Sigmoid colon (tissue), 7 donors: ENCODE results near the gene RNF144A. TPM values are rescaled to one million over a fixed set of nuclear protein-coding genes. Genes with fewer than 3 reads are reported as not detected.

Experiments
- DNase-seq: peaks from one replicate; pipeline ENCODE4 v3.0.0-alpha.2; 2019
- H3K27ac ChIP-seq, 4 donors: fragments of 200-600 bp; sonication (generic); one replicate each; pipeline ENCODE4 v1.5.1; 2016 to 2019; ENCODE audit warnings: mild to moderate bottlenecking in 1 of 4
- H3K27me3 ChIP-seq, 3 donors: fragments of 200-600 bp; sonication (generic); one replicate each; pipeline ENCODE4 v1.5.1; 2019; ENCODE audit warnings: mild to moderate bottlenecking in 1 of 3
- H3K36me3 ChIP-seq, 4 donors: fragments of 200-600 bp; sonication (generic); one replicate each; pipeline ENCODE4 v1.5.1; 2016 to 2019
- H3K4me1 ChIP-seq, 4 donors: fragments of 200-600 bp; sonication (generic); one replicate each; pipeline ENCODE4 v1.5.1; 2017 to 2019
- H3K4me3 ChIP-seq, 4 donors: fragments of 200-600 bp; sonication (generic); one replicate each; pipeline ENCODE4 v1.5.1; 2017 to 2019; ENCODE audit warnings: mild to moderate bottlenecking in 2 of 4, moderate library complexity in 1 of 4
- H3K9me3 ChIP-seq, 4 donors: fragments of 200-600 bp in 3 of 4; sonication (generic) in 3 of 4; one replicate each; pipeline versions ENCODE4 v1.5.1 to v1.6.1; 2013 to 2019
- CTCF ChIP-seq, 4 experiments: fragments of 450-650 bp in 3 of 4; fragments of 200-600 bp in 1 of 4; IDR thresholded peaks; one replicate each; pipeline ENCODE4 v1.5.1; 2016 to 2019; ENCODE audit warnings: antibody characterized with exemption in 4 of 4, mild to moderate bottlenecking in 3 of 4, moderate library complexity in 2 of 4
- EP300 ChIP-seq, 4 donors: sonication (generic); formaldehyde crosslinking; IDR thresholded peaks; one replicate each; pipeline ENCODE4 v1.6.1; 2017; ENCODE audit warnings: antibody characterized with exemption in 4 of 4
- POLR2A ChIP-seq, 2 donors: fragments of 450-650 bp; IDR thresholded peaks; one replicate each; pipeline ENCODE4 v1.6.1; 2016; ENCODE audit warnings: antibody characterized with exemption in 2 of 2, mild to moderate bottlenecking in 2 of 2, moderate library complexity in 2 of 2
- POLR2AphosphoS5 ChIP-seq, 4 donors: sonication (generic); formaldehyde crosslinking; IDR thresholded peaks; one replicate each; pipeline ENCODE4 v1.6.1; 2017; ENCODE audit warnings: antibody characterized with exemption in 4 of 4
- WGBS, 2 donors: extraction: QIAGEN DNeasy Blood & Tissue Kit; methylation state at CpG; one replicate each; pipeline ENCODE4 v1.1.7; 2013; 5-methylcytosine and 5-hydroxymethylcytosine counted together
- intact Hi-C: fragments of 100-400 bp; cut with DNase I; formaldehyde crosslinking; loops from one replicate; pipeline ENCODE4 v1.15.1; 2023
- polyA plus RNA-seq, 3 donors: library from polyadenylated mRNA; stranded (reverse); fragments of 200-250 nt; gene quantifications; one replicate each; pipeline ENCODE4 v1.2.3, GENCODE V29; 2013
- total RNA-seq, 4 donors: library from RNA; depleted of rRNA; stranded (reverse); fragments of >200 nt; gene quantifications; one replicate each; pipeline ENCODE4 v1.1.0, GENCODE V29; 2016
- donor health status: healthy with polysubstance abuse.
- donor health status: Bipolar disorder and iron deficiency.
- donor health status: healthy.

The RNF144A gene
- total and polyA plus RNA-seq, 7 donors = 4.8 to 14.2 (median 12.1) TPM

- H3K4me1 ChIP-seq = peaks cover 0 to 31% (median 3%) of the 10 kb centered on the region in 4 donors
- H3K27me3 ChIP-seq = no peaks in the 10 kb centered on the region
- H3K9me3 ChIP-seq = no peaks in the 10 kb centered on the region
- H3K36me3 ChIP-seq = no peaks in the 10 kb centered on the region
- DNase-seq = no peak
- no peak overlapping the region for H3K4me3 ChIP-seq
- no peak for TF ChIP-seq EP300 (IDR thresholded peaks at IDR 0.05)
- no peak for TF ChIP-seq POLR2AphosphoS5 (IDR thresholded peaks at IDR 0.05)
- TF ChIP-seq CTCF (IDR thresholded peaks at IDR 0.05) = no peak
- TF ChIP-seq POLR2A (IDR thresholded peaks at IDR 0.05) = no peak
- no peak overlapping the region for H3K27ac ChIP-seq
- intact Hi-C loops = no loop called here
- 95 to 99% methylated on average over 3 of the region's 3 CpGs for WGBS, 2 donors
Measured at GRCh38 chr2:6990871-6991270, 73.7 kb downstream of the RNF144A start.

GRCh38 chr2:6992794-6993228, 75.6 kb downstream of the RNF144A start:
- WGBS, 2 donors = 80 to 84% methylated on average over 4 of the region's 4 CpGs

GRCh38 chr2:6993229-6993640, 76.0 kb downstream of the RNF144A start:
- intact Hi-C loops = no loop called here
- no peak overlapping the region for H3K4me3 ChIP-seq
- H3K27me3 ChIP-seq = no peaks in the 10 kb centered on the region
- H3K36me3 ChIP-seq = no peaks in the 10 kb centered on the region
- no peak for TF ChIP-seq POLR2AphosphoS5 (IDR thresholded peaks at IDR 0.05)
- TF ChIP-seq CTCF (IDR thresholded peaks at IDR 0.05) = no peak
- H3K4me1 ChIP-seq = peaks cover 0 to 14% (median 0%) of the 10 kb centered on the region in 4 donors
- WGBS, 2 donors = 72 to 78% methylated on average over 7 of the region's 7 CpGs
- peak overlapping the region; percentile 17 to 32 (median 24) for H3K27ac ChIP-seq
- no peaks in the 10 kb centered on the region for H3K9me3 ChIP-seq
- DNase-seq = no peak

More at GRCh38 chr2:6992794-6993228, 75.6 kb downstream of the RNF144A start:
- Histone ChIP-seq H3K27ac (peak overlapping the region in 2 of 4 donors; percentile 20 to 32), H3K36me3 (no peaks in the 10 kb centered on the region), H3K27me3 (no peaks in the 10 kb centered on the region), H3K4me3 (no peak overlapping the region), H3K4me1 (peaks cover 0 to 14% (median 0%) of the 10 kb centered on the region in 4 donors), H3K9me3 (no peaks in the 10 kb centered on the region)
- TF ChIP-seq POLR2AphosphoS5 (IDR thresholded peaks at IDR 0.05) (no peak), EP300 (IDR thresholded peaks at IDR 0.05) (no peak), POLR2A (IDR thresholded peaks at IDR 0.05) (no peak), CTCF (IDR thresholded peaks at IDR 0.05) (no peak)
- no peak for DNase-seq
- intact Hi-C loops = no loop called here

GRCh38 chr2:6993936-6994335, 76.7 kb downstream of the RNF144A start:
- intact Hi-C loops = no loop called here

More at GRCh38 chr2:6993936-6994335, 76.7 kb downstream of the RNF144A start:
- peaks cover 0 to 14% (median 0%) of the 10 kb centered on the region in 4 donors for H3K4me1 ChIP-seq
- peak overlapping the region in 2 of 4 donors; percentile 19 to 32 for H3K27ac ChIP-seq
- DNase-seq = no peak
- no peak overlapping the region for H3K4me3 ChIP-seq
- WGBS, 2 donors = 66 to 86% methylated on average over 2 of the region's 2 CpGs
- no peaks in the 10 kb centered on the region for H3K9me3 ChIP-seq
- H3K36me3 ChIP-seq = no peaks in the 10 kb centered on the region
- TF ChIP-seq POLR2AphosphoS5 (IDR thresholded peaks at IDR 0.05) (no peak), CTCF (IDR thresholded peaks at IDR 0.05) (no peak), POLR2A (IDR thresholded peaks at IDR 0.05) (no peak), EP300 (IDR thresholded peaks at IDR 0.05) (no peak)
- no peaks in the 10 kb centered on the region for H3K27me3 ChIP-seq
